Activated CD8-positive, alpha-beta memory T cell treated with anti-CD3 and anti-CD28 coated beads, Interleukin-2, amount 10 ng/mL, durations not matched to agents 7 days and 5 days (primary cell): Measurements from ENCODE around the gene SSTR5. TPM values are rescaled to one million over a fixed set of nuclear protein-coding genes. Genes with fewer than 3 reads are reported as not detected.

ENCODE experiments used
- ATAC-seq: fragments of 150-1000 bp; cut with Tn5 transposase; one replicate; pipeline ENCODE4 v1.10.0; 2021; ENCODE audit warnings: moderate library complexity
- CTCF ChIA-PET: fragments of 350-600 bp; sonication (Branson Sonifier 250); formaldehyde crosslinking; loops from one replicate; lab custom pipeline; 2021; ENCODE audit warnings: antibody characterized with exemption; lab: Charles Lee
- DNase-seq: peaks from one replicate; pipeline ENCODE4 v3.0.0-alpha.2; 2020
- H3K27ac Mint-ChIP-seq: one replicate; pipeline ENCODE4 v1.8.0; 2021; ENCODE audit warnings: mild to moderate bottlenecking, mixed read lengths
- H3K27me3 Mint-ChIP-seq: one replicate; pipeline ENCODE4 v1.8.0; 2021; ENCODE audit warnings: mixed read lengths
- H3K36me3 Mint-ChIP-seq: one replicate; pipeline ENCODE4 v1.8.0; 2021; ENCODE audit warnings: mild to moderate bottlenecking, mixed read lengths
- H3K4me1 Mint-ChIP-seq: one replicate; pipeline ENCODE4 v1.8.0; 2021; ENCODE audit warnings: mixed read lengths
- H3K4me3 Mint-ChIP-seq: one replicate; pipeline ENCODE4 v1.8.0; 2021; ENCODE audit warnings: mild to moderate bottlenecking, moderate library complexity, mixed read lengths
- H3K9me3 Mint-ChIP-seq: one replicate; pipeline ENCODE4 v1.8.0; 2022; ENCODE audit warnings: low read depth, mixed read lengths
- total RNA-seq, 2 experiments: library from RNA; stranded (reverse); gene quantifications; one replicate each; pipeline ENCODE4 v1.2.3, GENCODE V29; 2021

Gene SSTR5
- total RNA-seq, 2 experiments from 2014 or later: not detected

DNA sequence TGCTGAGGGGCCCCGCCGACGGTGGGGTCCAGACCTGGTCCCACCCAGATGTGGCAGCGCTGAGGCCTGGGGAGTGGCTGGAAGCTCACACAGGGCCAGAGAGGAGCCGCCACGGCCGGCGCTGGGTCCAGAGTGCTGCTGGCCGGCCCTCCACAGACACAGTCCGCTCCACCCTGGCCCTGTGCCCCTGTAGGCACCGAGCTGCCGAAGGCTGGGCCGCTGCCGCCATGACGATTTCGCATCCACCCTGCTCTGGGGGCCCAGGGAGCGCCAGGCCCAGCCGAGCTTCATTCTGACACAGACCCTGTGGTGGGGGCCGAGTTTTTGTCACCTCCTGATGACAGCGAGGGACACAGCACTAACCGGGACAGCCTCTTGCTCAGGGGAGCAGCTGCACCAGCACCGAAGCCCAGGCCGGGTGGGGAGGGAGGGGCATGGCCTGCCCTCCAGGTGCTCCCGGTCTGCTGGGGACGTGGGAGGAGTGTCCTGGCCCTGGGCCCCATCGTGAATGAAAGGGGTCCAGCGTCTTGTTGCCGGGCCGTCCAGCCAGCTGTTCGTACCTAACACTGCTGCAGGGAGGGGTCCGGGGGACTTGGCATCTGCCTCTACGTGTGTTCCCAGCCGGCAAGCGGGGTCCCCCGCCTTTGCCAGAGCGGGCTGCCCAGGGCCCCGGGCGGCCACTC, 27.1 kb upstream of the SSTR5 start:
- CTCF ChIA-PET: interaction anchor here (0.9 kb wide), 1 partner anchor 11 kb away, joined by 3 read pairs; no protein-coding TSS in a partner anchor
- Mint-ChIP-seq H3K27ac (no peak overlapping the region), H3K4me3 (no peak overlapping the region), H3K4me1 (no peaks in the 10 kb centered on the region), H3K9me3 (no peaks in the 10 kb centered on the region), H3K36me3 (no peaks in the 10 kb centered on the region), H3K27me3 (no peaks in the 10 kb centered on the region)
- DNase-seq (no peak), ATAC-seq (no peak)

DNA sequence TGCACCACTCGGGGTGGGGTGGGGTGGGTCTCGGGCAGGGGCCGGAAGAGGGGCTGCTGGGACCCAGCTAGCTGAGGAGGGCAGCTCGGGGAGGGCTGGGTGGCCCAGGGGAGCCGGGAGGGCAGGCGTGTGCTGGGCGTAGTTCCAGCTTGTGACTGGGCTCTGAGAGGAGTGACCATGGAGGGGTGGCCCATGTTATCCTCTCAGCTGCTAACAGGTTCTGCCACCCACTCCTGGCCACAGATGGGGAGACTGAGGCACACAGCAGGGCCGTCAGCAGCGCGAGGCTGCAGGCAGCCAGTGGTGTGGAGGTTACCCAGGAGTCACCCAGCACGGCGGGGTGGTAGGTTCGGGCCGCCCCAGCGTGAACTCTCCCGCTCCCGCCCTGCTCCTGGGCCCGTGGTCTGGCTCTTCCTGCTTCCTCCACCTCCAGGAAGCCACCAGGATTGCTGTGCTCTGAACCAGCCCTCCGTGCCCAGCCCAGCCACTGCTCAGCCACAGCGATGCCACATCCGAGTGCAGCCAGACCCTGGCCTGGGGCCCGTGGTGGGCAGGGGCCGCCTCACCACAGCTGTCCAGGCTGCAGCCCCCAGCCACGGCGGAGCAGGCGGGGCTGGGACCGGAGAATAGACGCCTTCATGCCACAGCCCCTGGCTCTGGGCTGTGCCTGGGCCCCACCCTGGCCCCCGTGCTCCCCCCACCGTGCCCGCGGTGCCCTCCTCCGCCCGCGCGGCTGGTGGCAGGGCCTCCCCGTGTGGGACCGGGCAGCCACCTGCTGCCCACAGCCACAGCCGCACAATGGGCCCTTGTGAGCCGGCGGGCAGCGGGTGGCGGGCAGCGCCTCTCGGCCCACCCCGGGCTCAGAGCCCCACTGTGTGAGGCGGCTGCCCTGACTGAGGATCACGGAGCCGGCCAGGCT, 26.3 kb upstream of the SSTR5 start:
- Mint-ChIP-seq H3K4me3 (no peak overlapping the region), H3K36me3 (no peaks in the 10 kb centered on the region), H3K27ac (no peak overlapping the region), H3K27me3 (no peaks in the 10 kb centered on the region), H3K4me1 (no peaks in the 10 kb centered on the region), H3K9me3 (no peaks in the 10 kb centered on the region)
- CTCF ChIA-PET: no interaction called here
- ATAC-seq (no peak), DNase-seq (no peak)

DNA sequence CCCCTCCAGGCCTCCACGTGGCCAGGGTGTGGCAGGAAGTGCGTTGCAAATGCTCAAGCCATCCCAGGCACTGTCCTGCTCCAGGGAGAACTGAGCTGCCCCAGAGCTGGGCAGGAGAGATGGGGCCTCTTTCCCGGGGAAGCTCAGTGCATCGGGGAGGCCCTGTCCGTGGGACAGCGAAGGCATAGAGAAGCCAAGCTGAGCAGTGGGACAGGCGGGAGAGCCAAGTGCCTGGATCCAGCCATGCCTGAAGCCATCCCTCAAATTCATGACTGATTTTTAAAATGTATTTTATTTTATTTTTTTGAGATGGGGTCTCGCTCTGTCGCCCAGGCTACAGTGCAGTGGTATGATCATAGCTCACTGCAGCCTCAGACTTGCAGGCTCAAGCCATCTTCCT, 25.4 kb upstream of the SSTR5 start:
- Mint-ChIP-seq H3K4me3 (no peak overlapping the region), H3K36me3 (no peaks in the 10 kb centered on the region), H3K9me3 (no peaks in the 10 kb centered on the region), H3K4me1 (no peaks in the 10 kb centered on the region), H3K27ac (no peak overlapping the region), H3K27me3 (no peaks in the 10 kb centered on the region)
- ATAC-seq (no peak), DNase-seq (no peak)
- CTCF ChIA-PET: interaction anchor here (1.0 kb wide), 1 partner anchor 10 kb away, joined by 6 read pairs; no protein-coding TSS in a partner anchor

DNA sequence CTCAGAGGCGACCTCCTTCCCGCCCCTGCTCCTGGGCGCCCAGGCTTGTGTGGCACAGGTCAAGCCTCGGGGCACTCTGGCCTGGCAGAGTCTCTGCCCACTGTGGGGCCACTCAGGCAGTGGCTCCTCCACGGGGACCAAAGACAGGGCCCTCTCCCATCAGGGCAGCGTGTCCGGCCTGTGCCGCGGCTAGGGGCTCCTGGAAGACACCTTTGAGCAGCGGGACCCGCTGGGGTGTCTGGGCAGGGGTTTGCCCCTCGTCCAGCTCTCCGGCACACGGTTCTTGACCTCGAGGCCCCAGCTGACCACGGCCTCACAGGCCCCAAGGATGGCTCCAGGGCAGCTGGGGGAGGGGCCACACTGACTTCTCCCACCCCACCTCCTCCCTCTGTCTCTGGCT, 24.7 kb upstream of the SSTR5 start:
- no peak overlapping the region for H3K27ac Mint-ChIP-seq
- H3K4me1 Mint-ChIP-seq: no peaks in the 10 kb centered on the region
- no peak for ATAC-seq
- no peak for DNase-seq
- no peak overlapping the region for H3K4me3 Mint-ChIP-seq
- CTCF ChIA-PET: interaction anchor here (1.0 kb wide), 1 partner anchor 10 kb away, joined by 6 read pairs; no protein-coding TSS in a partner anchor
- no peaks in the 10 kb centered on the region for H3K36me3 Mint-ChIP-seq
- no peaks in the 10 kb centered on the region for H3K9me3 Mint-ChIP-seq
- no peaks in the 10 kb centered on the region for H3K27me3 Mint-ChIP-seq

DNA sequence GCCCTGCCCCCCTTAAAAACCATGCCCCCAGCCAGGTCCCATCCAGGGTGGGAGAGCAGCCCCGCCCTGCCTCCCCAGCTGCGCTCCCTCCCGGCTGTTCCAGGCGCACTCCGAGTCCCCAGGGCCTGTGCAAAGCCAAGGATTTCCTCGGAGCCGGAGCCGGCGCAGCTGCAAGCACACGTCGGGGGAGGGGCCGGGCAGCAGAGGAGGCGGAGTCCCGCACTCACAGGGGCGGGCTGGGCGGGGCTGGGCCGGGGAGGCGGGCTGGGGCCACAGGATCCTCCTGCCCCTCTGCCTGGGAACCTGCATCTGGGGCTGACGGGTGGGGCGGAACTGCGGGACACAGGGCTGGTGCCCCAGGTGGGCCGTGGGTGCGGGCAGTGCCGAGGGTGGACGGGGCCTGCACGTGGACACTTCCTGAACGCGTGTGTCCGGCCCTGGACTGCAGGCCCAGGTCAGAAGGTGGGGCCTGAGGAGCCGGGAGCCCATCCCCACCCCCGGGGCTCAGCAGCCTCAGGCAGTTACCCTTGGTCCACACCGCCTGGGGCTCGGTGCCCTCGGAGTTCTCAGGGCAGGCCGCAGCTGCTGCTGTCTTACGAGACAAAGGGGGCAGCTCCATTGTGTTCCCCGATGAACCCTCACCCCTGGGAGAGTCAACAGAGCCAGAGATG, 24.0 kb upstream of the SSTR5 start:
- DNase-seq (no peak), ATAC-seq (peak; percentile 38)
- no peaks in the 10 kb centered on the region for H3K9me3 Mint-ChIP-seq
- H3K4me3 Mint-ChIP-seq: no peak overlapping the region
- no peaks in the 10 kb centered on the region for H3K4me1 Mint-ChIP-seq
- no peak overlapping the region for H3K27ac Mint-ChIP-seq
- no peaks in the 10 kb centered on the region for H3K36me3 Mint-ChIP-seq
- CTCF ChIA-PET: no interaction called here
- H3K27me3 Mint-ChIP-seq: no peaks in the 10 kb centered on the region

DNA sequence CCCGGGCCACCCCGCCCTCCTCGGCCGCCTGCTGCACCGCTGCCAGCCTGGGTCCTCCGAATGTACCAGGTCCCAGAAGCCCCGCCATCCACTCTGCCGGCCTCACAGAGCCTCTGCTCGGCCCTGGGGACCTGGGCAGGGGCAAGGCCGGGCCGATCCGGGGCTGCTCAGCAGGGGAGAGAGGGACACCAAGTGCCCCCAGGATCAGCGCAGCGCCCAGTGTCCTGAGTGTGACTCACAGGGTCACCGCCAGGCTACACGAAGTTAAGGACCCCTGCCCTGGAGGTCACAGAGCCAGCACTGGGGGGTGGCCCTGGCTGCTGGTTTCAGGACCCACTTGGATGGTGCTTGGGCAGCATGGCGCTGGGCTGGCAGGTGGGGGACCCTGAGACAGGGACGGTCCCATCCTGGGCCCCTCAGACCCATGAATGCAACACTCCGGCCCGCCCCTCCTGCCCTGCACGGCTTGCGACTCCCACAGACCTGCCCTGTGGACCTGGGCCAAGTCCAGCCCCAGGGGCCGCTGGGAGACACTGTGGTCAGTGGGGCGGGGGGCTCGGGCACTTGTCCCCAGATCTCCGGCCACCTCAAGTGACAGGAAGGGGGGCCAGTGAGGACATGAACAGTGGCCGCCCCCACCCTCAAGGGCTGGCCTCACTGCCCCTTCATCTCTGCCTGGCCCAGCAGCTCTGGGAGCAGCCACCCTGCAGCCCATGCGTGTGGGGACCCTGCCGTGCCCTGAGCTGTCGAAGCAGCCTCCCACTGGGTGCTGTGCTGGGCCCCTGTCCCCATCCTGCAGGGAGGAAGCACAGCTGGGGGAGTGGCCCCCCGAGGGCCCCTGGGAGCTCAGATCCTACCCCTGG, 23.2 kb upstream of the SSTR5 start:
- ATAC-seq: no peak
- CTCF ChIA-PET: no interaction called here

DNA sequence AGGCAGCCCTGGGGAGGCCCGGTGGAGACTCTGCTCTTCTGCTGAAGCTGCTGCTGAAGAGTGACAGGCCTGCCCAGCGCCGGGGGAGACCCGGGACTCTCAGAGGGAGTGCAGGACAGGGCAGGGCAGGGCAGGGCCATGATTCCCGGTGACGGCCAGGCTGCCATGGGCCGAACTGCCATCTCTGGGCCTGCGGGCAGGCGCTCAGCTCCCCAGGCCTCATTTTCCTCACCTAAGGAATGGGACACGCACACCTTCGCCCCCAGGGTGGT, 22.6 kb upstream of the SSTR5 start:
- H3K27me3 Mint-ChIP-seq: no peaks in the 10 kb centered on the region
- H3K27ac Mint-ChIP-seq: no peak overlapping the region
- no peaks in the 10 kb centered on the region for H3K9me3 Mint-ChIP-seq
- ATAC-seq: no peak
- no peak overlapping the region for H3K4me3 Mint-ChIP-seq
- CTCF ChIA-PET: no interaction called here
- H3K4me1 Mint-ChIP-seq: no peaks in the 10 kb centered on the region
- no peaks in the 10 kb centered on the region for H3K36me3 Mint-ChIP-seq
- DNase-seq: no peak

More for the DNA sequence above, 23.2 kb upstream of the SSTR5 start:
- Mint-ChIP-seq H3K4me1 (no peaks in the 10 kb centered on the region), H3K9me3 (no peaks in the 10 kb centered on the region), H3K4me3 (no peak overlapping the region), H3K27ac (no peak overlapping the region), H3K36me3 (no peaks in the 10 kb centered on the region), H3K27me3 (no peaks in the 10 kb centered on the region)
- DNase-seq: no peak

DNA sequence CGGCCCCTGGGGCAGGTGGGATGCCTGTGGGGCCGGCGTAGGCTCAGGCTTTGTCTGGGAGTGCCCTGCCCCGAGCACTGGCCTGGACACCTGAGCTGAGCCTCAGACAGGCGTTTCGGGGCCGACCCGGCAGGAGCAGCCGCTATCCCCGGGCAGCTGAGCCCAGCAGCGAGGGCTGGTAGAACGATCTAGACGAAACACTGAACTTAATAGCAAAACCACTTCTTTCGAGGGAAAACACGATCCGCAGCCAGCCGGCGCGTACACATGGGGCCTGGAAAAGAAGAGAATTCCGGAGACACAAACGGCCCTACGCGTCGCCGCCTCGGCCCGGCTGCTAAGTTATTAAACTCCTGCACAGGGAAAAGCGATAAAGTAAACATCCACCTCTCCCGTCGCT, 22.0 kb upstream of the SSTR5 start:
- no peak for DNase-seq
- no peaks in the 10 kb centered on the region for H3K4me1 Mint-ChIP-seq
- CTCF ChIA-PET: no interaction called here

DNA sequence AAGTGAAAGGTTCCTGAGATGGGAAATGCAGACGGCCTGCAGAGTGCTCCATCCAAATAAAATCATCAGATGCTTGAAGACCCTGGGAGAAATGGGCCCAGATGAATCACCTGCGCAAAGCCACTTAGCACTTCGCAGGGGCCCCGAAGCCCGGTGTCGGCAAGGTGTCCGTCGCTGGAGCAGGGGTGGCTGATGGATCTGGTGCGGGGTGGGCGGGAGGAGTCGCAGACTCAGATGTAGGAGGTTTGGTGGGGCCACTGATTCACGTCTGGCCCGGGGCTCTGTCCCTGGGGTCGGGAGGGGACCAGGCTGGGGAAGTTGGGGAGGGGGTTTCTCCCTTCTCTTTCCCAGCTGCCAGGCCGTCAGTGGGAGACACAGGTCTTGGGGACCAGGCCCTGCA, 21.6 kb upstream of the SSTR5 start:
- no peak for DNase-seq
- CTCF ChIA-PET: no interaction called here
- no peak overlapping the region for H3K4me3 Mint-ChIP-seq

More for the DNA sequence above, 22.0 kb upstream of the SSTR5 start:
- Mint-ChIP-seq H3K9me3 (no peaks in the 10 kb centered on the region), H3K4me3 (no peak overlapping the region), H3K27ac (no peak overlapping the region), H3K36me3 (no peaks in the 10 kb centered on the region), H3K27me3 (no peaks in the 10 kb centered on the region)
- ATAC-seq: no peak

DNA sequence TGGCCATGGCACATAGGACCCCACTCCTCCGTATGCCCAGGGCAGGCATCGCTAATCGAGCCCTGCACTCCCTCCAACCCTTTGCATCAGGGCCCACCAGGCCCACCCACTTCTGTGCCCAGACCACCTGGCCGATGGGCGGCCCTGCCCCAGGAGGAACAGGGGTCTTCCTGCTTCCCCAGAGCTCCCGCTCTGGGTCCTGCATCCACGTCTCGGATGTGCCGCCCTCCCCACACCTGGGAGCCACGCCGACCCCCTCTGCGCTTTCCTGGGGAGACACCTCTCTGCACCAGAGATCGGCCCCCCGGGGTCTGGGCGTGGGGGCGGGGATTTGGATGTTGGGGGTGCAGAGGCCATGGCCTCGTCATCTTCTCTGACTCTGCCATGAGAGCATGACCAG, 21.1 kb upstream of the SSTR5 start:
- Mint-ChIP-seq H3K36me3 (no peaks in the 10 kb centered on the region), H3K27me3 (no peaks in the 10 kb centered on the region), H3K4me1 (no peaks in the 10 kb centered on the region), H3K9me3 (no peaks in the 10 kb centered on the region), H3K4me3 (no peak overlapping the region), H3K27ac (no peak overlapping the region)
- ATAC-seq (no peak), DNase-seq (no peak)
- CTCF ChIA-PET: no interaction called here

More for the DNA sequence above, 21.6 kb upstream of the SSTR5 start:
- H3K27me3 Mint-ChIP-seq: no peaks in the 10 kb centered on the region
- no peak overlapping the region for H3K27ac Mint-ChIP-seq
- no peak for ATAC-seq
- H3K4me1 Mint-ChIP-seq: no peaks in the 10 kb centered on the region
- H3K9me3 Mint-ChIP-seq: no peaks in the 10 kb centered on the region
- H3K36me3 Mint-ChIP-seq: no peaks in the 10 kb centered on the region

DNA sequence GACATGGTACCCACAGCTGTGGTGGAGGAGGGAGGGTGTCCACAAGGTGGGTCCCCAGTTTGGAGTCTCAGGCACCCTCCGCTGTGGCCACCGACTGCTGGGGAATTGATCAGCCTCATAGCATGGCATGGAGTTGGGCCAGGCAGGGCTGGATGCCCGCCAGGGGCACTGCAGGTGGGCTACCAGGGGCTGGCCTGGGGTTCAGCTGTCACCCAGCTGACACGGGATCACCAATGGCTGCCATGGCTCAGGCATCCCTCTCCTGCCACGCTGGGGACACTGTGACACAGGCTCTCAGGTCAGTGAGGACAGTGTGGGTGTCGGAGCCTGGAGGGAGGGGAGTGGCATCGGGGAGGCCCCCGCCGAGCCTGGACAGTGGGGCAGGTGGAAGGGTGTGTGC, 19.8 kb upstream of the SSTR5 start:
- H3K4me1 Mint-ChIP-seq: no peaks in the 10 kb centered on the region
- DNase-seq (no peak), ATAC-seq (no peak)
- no peaks in the 10 kb centered on the region for H3K27me3 Mint-ChIP-seq
- no peaks in the 10 kb centered on the region for H3K9me3 Mint-ChIP-seq
- CTCF ChIA-PET: no interaction called here
- H3K4me3 Mint-ChIP-seq: no peak overlapping the region
- H3K36me3 Mint-ChIP-seq: no peaks in the 10 kb centered on the region
- no peak overlapping the region for H3K27ac Mint-ChIP-seq

DNA sequence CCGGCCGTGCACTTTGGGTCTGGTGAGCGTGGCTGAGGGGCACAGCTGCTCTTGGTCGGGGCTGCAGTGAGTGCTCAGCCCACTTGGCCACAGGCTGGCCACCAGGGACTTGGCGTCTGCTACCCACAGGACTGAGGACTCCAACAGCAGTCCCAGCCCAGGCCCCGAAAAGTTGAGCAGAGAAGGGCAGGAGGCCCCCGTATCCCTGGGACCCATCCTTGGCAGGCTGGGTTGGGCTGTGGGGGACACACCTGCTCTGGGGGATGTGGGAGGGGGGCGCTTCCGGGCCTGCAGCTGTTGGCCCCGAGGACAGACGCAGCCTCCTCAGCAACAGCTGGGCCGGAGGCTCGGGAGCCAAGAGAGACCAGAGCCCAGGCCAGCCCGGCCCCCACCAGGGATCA, 19.4 kb upstream of the SSTR5 start:
- no peaks in the 10 kb centered on the region for H3K36me3 Mint-ChIP-seq
- CTCF ChIA-PET: no interaction called here
- no peak overlapping the region for H3K4me3 Mint-ChIP-seq
- no peaks in the 10 kb centered on the region for H3K4me1 Mint-ChIP-seq
- DNase-seq: no peak
- no peak for ATAC-seq
- no peak overlapping the region for H3K27ac Mint-ChIP-seq
- no peaks in the 10 kb centered on the region for H3K27me3 Mint-ChIP-seq
- no peaks in the 10 kb centered on the region for H3K9me3 Mint-ChIP-seq
